M059J (cell line): ENCODE measurements around the gene SLC39A11. TPM values are rescaled to one million over a fixed set of nuclear protein-coding genes. Genes with fewer than 3 reads are reported as not detected.

ENCODE experiments used
- DNase-seq: peaks from one replicate; pipeline ENCODE4 v3.0.0-alpha.2; 2012; ENCODE audit warnings: low read depth
- total RNA-seq: library from RNA; depleted of rRNA; stranded (reverse); fragments of >200 nt; shearing (Covaris generic); gene quantifications from 2 replicates; pipeline ENCODE4 v1.2.3, GENCODE V29; 2014; rRNA removed

Gene SLC39A11
- total RNA-seq, 1 experiment from 2014 or later = 22.2 TPM

GRCh38 chr17:72598695-72599094, 493.8 kb downstream of the SLC39A11 start:
- no peak for DNase-seq

GRCh38 chr17:72597354-72598087, 495.0 kb downstream of the SLC39A11 start:
- DNase-seq = no peak

Other genes starting within 250 kb of the SLC39A11 start
- gene SSTR2, start 72.3 kb upstream of the SLC39A11 start, total RNA-seq = 0.25 and 0.42 TPM in 2 replicates
- gene COG1, start 100.4 kb upstream of the SLC39A11 start, total RNA-seq = 21.6 and 22.4 TPM in 2 replicates
- not detected in 2 replicates for gene CPSF4L, start 169.2 kb upstream of the SLC39A11 start, total RNA-seq
- gene CDC42EP4, start 219.3 kb upstream of the SLC39A11 start, total RNA-seq = 12.7 and 16.6 TPM in 2 replicates